HEK293 (cell line): ENCODE results near the gene TAS2R42.

Source experiments
- MYNN ChIP-seq: fragments of 450-650 bp; formaldehyde crosslinking; IDR thresholded peaks from 2 replicates; pipeline ENCODE4 v1.5.1; 2016; ENCODE audit warnings: missing biosample characterization, missing genetic modification characterization, borderline replicate concordance
- REPIN1 ChIP-seq: fragments of 450-650 bp; formaldehyde crosslinking; IDR thresholded peaks from 2 replicates; pipeline ENCODE4 v1.5.1; 2017; ENCODE audit warnings: missing biosample characterization, missing genetic modification characterization, low read depth
- SCRT1 ChIP-seq: fragments of 450-650 bp; formaldehyde crosslinking; IDR thresholded peaks from 2 replicates; pipeline ENCODE4 v1.5.1; 2016; ENCODE audit warnings: missing biosample characterization, missing genetic modification characterization, borderline replicate concordance
- SP3 ChIP-seq: fragments of 450-650 bp; formaldehyde crosslinking; IDR thresholded peaks from 2 replicates; pipeline ENCODE4 v1.5.1; 2016; ENCODE audit warnings: missing biosample characterization, missing genetic modification characterization
- WT1 ChIP-seq: fragments of 450-650 bp; formaldehyde crosslinking; IDR thresholded peaks from 2 replicates; pipeline ENCODE4 v1.5.1; 2016; ENCODE audit warnings: missing biosample characterization, missing genetic modification characterization
- ZBTB21 ChIP-seq: fragments of 450-650 bp; formaldehyde crosslinking; IDR thresholded peaks from 2 replicates; pipeline ENCODE4 v1.5.1; 2017; ENCODE audit warnings: missing biosample characterization, missing genetic modification characterization
- ZEB2 ChIP-seq: fragments of 450-650 bp; formaldehyde crosslinking; IDR thresholded peaks from 2 replicates; pipeline ENCODE4 v1.5.1; 2016; ENCODE audit warnings: missing biosample characterization, missing genetic modification characterization
- ZIC2 ChIP-seq: fragments of 450-650 bp; formaldehyde crosslinking; IDR thresholded peaks from 2 replicates; pipeline ENCODE4 v1.5.1; 2016; ENCODE audit warnings: missing biosample characterization, missing genetic modification characterization
- ZNF132 ChIP-seq: fragments of 450-650 bp; formaldehyde crosslinking; IDR thresholded peaks from 2 replicates; pipeline ENCODE4 v1.5.1; 2017; ENCODE audit warnings: missing biosample characterization, missing genetic modification characterization, borderline replicate concordance
- ZNF138 ChIP-seq: fragments of 450-650 bp; formaldehyde crosslinking; IDR thresholded peaks from 2 replicates; pipeline ENCODE4 v1.5.1; 2016; ENCODE audit warnings: missing biosample characterization, missing genetic modification characterization, borderline replicate concordance
- ZNF146 ChIP-seq: fragments of 450-650 bp; formaldehyde crosslinking; IDR thresholded peaks from 2 replicates; pipeline ENCODE4 v1.5.1; 2016; ENCODE audit warnings: missing biosample characterization, missing genetic modification characterization
- ZNF155 ChIP-seq: fragments of 450-650 bp; formaldehyde crosslinking; IDR thresholded peaks from 2 replicates; pipeline ENCODE4 v1.5.1; 2016; ENCODE audit warnings: missing biosample characterization, missing genetic modification characterization
- ZNF157 ChIP-seq: fragments of 450-650 bp; formaldehyde crosslinking; IDR thresholded peaks from 2 replicates; pipeline ENCODE4 v1.5.1; 2016; ENCODE audit warnings: missing biosample characterization, missing genetic modification characterization
- ZNF23 ChIP-seq: fragments of 450-650 bp; formaldehyde crosslinking; IDR thresholded peaks from 2 replicates; pipeline ENCODE4 v1.5.1; 2016; ENCODE audit warnings: missing biosample characterization, missing genetic modification characterization, borderline replicate concordance
- ZNF24 ChIP-seq: fragments of 450-650 bp; formaldehyde crosslinking; IDR thresholded peaks from 2 replicates; pipeline ENCODE4 v1.5.1; 2016; ENCODE audit warnings: missing biosample characterization, missing genetic modification characterization
- ZNF248 ChIP-seq: fragments of 450-650 bp; formaldehyde crosslinking; IDR thresholded peaks from 2 replicates; pipeline ENCODE4 v1.5.1; 2017; ENCODE audit warnings: missing biosample characterization, missing genetic modification characterization
- ZNF324 ChIP-seq: fragments of 450-650 bp; formaldehyde crosslinking; IDR thresholded peaks from 2 replicates; pipeline ENCODE4 v1.5.1; 2016; ENCODE audit warnings: missing biosample characterization, missing genetic modification characterization
- ZNF366 ChIP-seq: fragments of 450-650 bp; formaldehyde crosslinking; conservative IDR thresholded peaks from 2 replicates; pipeline ENCODE4 v1.5.1; 2016; ENCODE audit warnings: missing biosample characterization, missing genetic modification characterization
- ZNF398 ChIP-seq: fragments of 450-650 bp; formaldehyde crosslinking; IDR thresholded peaks from 2 replicates; pipeline ENCODE4 v1.5.1; 2017; ENCODE audit warnings: missing biosample characterization, missing genetic modification characterization
- ZNF433 ChIP-seq: fragments of 450-650 bp; formaldehyde crosslinking; IDR thresholded peaks from 2 replicates; pipeline ENCODE4 v1.5.1; 2016; ENCODE audit warnings: missing biosample characterization, missing genetic modification characterization, low read depth
- ZNF488 ChIP-seq: fragments of 450-650 bp; formaldehyde crosslinking; IDR thresholded peaks from 2 replicates; pipeline ENCODE4 v1.5.1; 2016; ENCODE audit warnings: missing biosample characterization, missing genetic modification characterization
- ZNF513 ChIP-seq: fragments of 450-650 bp; IDR thresholded peaks from 2 replicates; pipeline ENCODE4 v1.5.1; 2018; ENCODE audit warnings: missing biosample characterization, missing genetic modification characterization
- ZNF518A ChIP-seq: fragments of 450-650 bp; formaldehyde crosslinking; conservative IDR thresholded peaks from 2 replicates; pipeline ENCODE4 v1.5.1; 2016; ENCODE audit warnings: low read depth, missing biosample characterization, missing genetic modification characterization
- ZNF521 ChIP-seq: fragments of 450-650 bp; formaldehyde crosslinking; IDR thresholded peaks from 2 replicates; pipeline ENCODE4 v1.5.1; 2017; ENCODE audit warnings: missing biosample characterization, mild to moderate bottlenecking, missing genetic modification characterization
- ZNF585B ChIP-seq: fragments of 450-650 bp; formaldehyde crosslinking; IDR thresholded peaks from 2 replicates; pipeline ENCODE4 v1.5.1; 2016; ENCODE audit warnings: missing biosample characterization, missing genetic modification characterization
- ZNF600 ChIP-seq: fragments of 450-650 bp; formaldehyde crosslinking; IDR thresholded peaks from 2 replicates; pipeline ENCODE4 v1.5.1; 2016; ENCODE audit warnings: missing biosample characterization, missing genetic modification characterization
- ZNF658 ChIP-seq: fragments of 450-650 bp; formaldehyde crosslinking; IDR thresholded peaks from 2 replicates; pipeline ENCODE4; 2016; ENCODE audit warnings: missing biosample characterization, missing genetic modification characterization
- ZNF670 ChIP-seq: fragments of 450-650 bp; formaldehyde crosslinking; IDR thresholded peaks from 2 replicates; pipeline ENCODE4 v1.5.1; 2016; ENCODE audit warnings: missing biosample characterization, missing genetic modification characterization, low read depth
- ZNF677 ChIP-seq: fragments of 450-650 bp; IDR thresholded peaks from 2 replicates; pipeline ENCODE4 v1.5.0; 2018; ENCODE audit warnings: missing biosample characterization, mild to moderate bottlenecking, missing genetic modification characterization, moderate library complexity
- ZNF791 ChIP-seq: fragments of 450-650 bp; formaldehyde crosslinking; IDR thresholded peaks from 2 replicates; pipeline ENCODE4 v1.5.1; 2016; ENCODE audit warnings: missing biosample characterization, missing genetic modification characterization
- ZNF830 ChIP-seq: fragments of 450-650 bp; IDR thresholded peaks from 2 replicates; pipeline ENCODE4 v1.5.0; 2018; ENCODE audit warnings: missing biosample characterization, missing genetic modification characterization, low read depth, mild to moderate bottlenecking, moderate library complexity
- ZSCAN30 ChIP-seq: fragments of 450-650 bp; IDR thresholded peaks from 2 replicates; pipeline ENCODE4 v1.5.1; 2018; ENCODE audit warnings: missing biosample characterization, mild to moderate bottlenecking, missing genetic modification characterization, moderate library complexity

TAS2R42 gene

GRCh38 chr12:11171145-11171968 is 15.4 kb downstream of the TAS2R42 start, which contains the start of gene SMIM10L1 (continued):
- no peak for TF ChIP-seq ZNF513 (tag by site-specific recombination)
- peak; percentile 36; the same call in 1 of the 2 replicates for TF ChIP-seq ZNF324 (tag by site-specific recombination)
- TF ChIP-seq ZNF518A = no peak
- TF ChIP-seq ZNF488 = no peak
- TF ChIP-seq ZNF138 (tag by site-specific recombination) = no peak
- peak; percentile 92; the same call in 1 of the 2 replicates for TF ChIP-seq ZEB2 (tag by site-specific recombination)
- no peak for TF ChIP-seq SCRT1
- TF ChIP-seq ZNF677 = no peak
- TF ChIP-seq ZNF398 = no peak
- TF ChIP-seq ZNF433 (tag by site-specific recombination) = no peak
- TF ChIP-seq ZNF830 (tag by site-specific recombination) = no peak
- no peak for TF ChIP-seq ZNF248 (tag by site-specific recombination)
- TF ChIP-seq ZNF670 (tag by site-specific recombination) = no peak
- no peak for TF ChIP-seq REPIN1 (tag by site-specific recombination)
- TF ChIP-seq ZBTB21 (tag by site-specific recombination) = no peak; the same call in 1 of the 2 replicates
- TF ChIP-seq ZNF791 (tag by site-specific recombination) = no peak
- TF ChIP-seq ZNF155 (tag by site-specific recombination) = no peak
- TF ChIP-seq ZNF366 = no peak
- TF ChIP-seq ZNF658 (tag by site-specific recombination) = no peak
- TF ChIP-seq ZNF585B (tag by site-specific recombination) = peak; percentile 11; the same call in 1 of the 2 replicates
- 0 out of 2 replicates have a peak, but pooled peaks have one; percentile 38 for TF ChIP-seq SP3 (tag by site-specific recombination)
- no peak for TF ChIP-seq ZNF157 (tag by site-specific recombination)
- TF ChIP-seq ZNF24 = peak; percentile 23; the same call in 1 of the 2 replicates
- TF ChIP-seq ZIC2 = no peak
- TF ChIP-seq ZNF132 = no peak
- peak; percentile 44; the same call in 1 of the 2 replicates for TF ChIP-seq MYNN (tag by site-specific recombination)
- no peak for TF ChIP-seq ZNF23 (tag by site-specific recombination)
- no peak for TF ChIP-seq ZNF521 (tag by site-specific recombination)
- no peak for TF ChIP-seq ZNF146 (tag by site-specific recombination)
- TF ChIP-seq ZNF600 (tag by site-specific recombination) = peak; percentile 61; the same call in 1 of the 2 replicates
- TF ChIP-seq ZSCAN30 = peak; percentile 70; the same call in 1 of the 2 replicates
- no peak for TF ChIP-seq WT1 (tag by site-specific recombination)
